ENCODE data around the gene PDGFA.

GRCh38 chr7:562789-563628, 43.4 kb upstream of the PDGFA start:
- TF ChIP-seq EZH2phosphoT487 (IDR thresholded peaks at IDR 0.05; ENCODE audit: insufficient read depth, low read depth) (no peak), EZH2 (IDR thresholded peaks at IDR 0.05; ENCODE audit: insufficient read depth, poor library complexity, severe bottlenecking) (no peak)

Data from GM23248 (cell line).